ENCODE results near the gene LDHD. TPM values are rescaled to one million over a fixed set of nuclear protein-coding genes. Genes with fewer than 3 reads are reported as not detected.
"Not testable (repeated sequence)": the region's sequence is repeated elsewhere in the genome, so short reads cannot be mapped to it uniquely, and the experiment has no call there.

The LDHD gene
- total RNA-seq, 1 donor from 2014 or later = 1.2 TPM

- Mint-ChIP-seq H3K27ac (ENCODE audit: unreplicated experiment) (peak overlapping the region; percentile 5), H3K9me3 (ENCODE audit: unreplicated experiment) (no peaks in the 10 kb centered on the region), H3K4me3 (ENCODE audit: unreplicated experiment) (no peak overlapping the region), H3K4me1 (ENCODE audit: unreplicated experiment) (peaks cover 28% of the 10 kb centered on the region), H3K36me3 (ENCODE audit: unreplicated experiment) (peaks cover 3% of the 10 kb centered on the region), H3K27me3 (ENCODE audit: unreplicated experiment) (no peaks in the 10 kb centered on the region)
- peak; percentile 35 for TF ChIP-seq CTCF (IDR thresholded peaks at IDR 0.05)
- no peak for DNase-seq (ENCODE audit: extremely low spot score, unreplicated experiment)
These were observed 19.9 kb downstream of the LDHD start for GRCh38 chr16:75096656-75097055.

- Mint-ChIP-seq H3K4me1 (ENCODE audit: unreplicated experiment) (peaks cover 22% of the 10 kb centered on the region), H3K36me3 (ENCODE audit: unreplicated experiment) (peaks cover 3% of the 10 kb centered on the region), H3K27ac (ENCODE audit: unreplicated experiment) (no peak overlapping the region), H3K27me3 (ENCODE audit: unreplicated experiment) (no peaks in the 10 kb centered on the region), H3K9me3 (ENCODE audit: unreplicated experiment) (no peaks in the 10 kb centered on the region), H3K4me3 (ENCODE audit: unreplicated experiment) (no peak overlapping the region)
- TF ChIP-seq CTCF (IDR thresholded peaks at IDR 0.05) = no peak
- DNase-seq (ENCODE audit: extremely low spot score, unreplicated experiment) = no peak
These were observed 21.4 kb downstream of the LDHD start for GRCh38 chr16:75095204-75095621.

GRCh38 chr16:75093598-75094540 is 22.7 kb downstream of the LDHD start:
- Mint-ChIP-seq H3K4me1 (ENCODE audit: unreplicated experiment) (peaks cover 12% of the 10 kb centered on the region), H3K27me3 (ENCODE audit: unreplicated experiment) (no peaks in the 10 kb centered on the region), H3K27ac (ENCODE audit: unreplicated experiment) (no peak overlapping the region), H3K9me3 (ENCODE audit: unreplicated experiment) (no peaks in the 10 kb centered on the region), H3K4me3 (ENCODE audit: unreplicated experiment) (no peak overlapping the region), H3K36me3 (ENCODE audit: unreplicated experiment) (peaks cover 3% of the 10 kb centered on the region)
- TF ChIP-seq CTCF (IDR thresholded peaks at IDR 0.05) = no peak
- DNase-seq (ENCODE audit: extremely low spot score, unreplicated experiment) = no peak

GRCh38 chr16:75092777-75093176 is 23.8 kb downstream of the LDHD start:
- no peaks in the 10 kb centered on the region for H3K9me3 Mint-ChIP-seq (ENCODE audit: unreplicated experiment)
- no peaks in the 10 kb centered on the region for H3K27me3 Mint-ChIP-seq (ENCODE audit: unreplicated experiment)
- H3K4me3 Mint-ChIP-seq (ENCODE audit: unreplicated experiment) = no peak overlapping the region
- no peak overlapping the region for H3K27ac Mint-ChIP-seq (ENCODE audit: unreplicated experiment)
- TF ChIP-seq CTCF (IDR thresholded peaks at IDR 0.05) = no peak
- DNase-seq (ENCODE audit: extremely low spot score, unreplicated experiment) = no peak
- H3K4me1 Mint-ChIP-seq (ENCODE audit: unreplicated experiment) = peaks cover 20% of the 10 kb centered on the region
- peaks cover 3% of the 10 kb centered on the region for H3K36me3 Mint-ChIP-seq (ENCODE audit: unreplicated experiment)

GRCh38 chr16:75091619-75092018 is 25.0 kb downstream of the LDHD start:
- not testable (repeated sequence) for H3K9me3 Mint-ChIP-seq (ENCODE audit: unreplicated experiment); DNase-seq (ENCODE audit: extremely low spot score, unreplicated experiment); H3K4me3 Mint-ChIP-seq (ENCODE audit: unreplicated experiment); H3K36me3 Mint-ChIP-seq (ENCODE audit: unreplicated experiment); H3K27ac Mint-ChIP-seq (ENCODE audit: unreplicated experiment); H3K27me3 Mint-ChIP-seq (ENCODE audit: unreplicated experiment)
- peaks cover 25% of the 10 kb centered on the region for H3K4me1 Mint-ChIP-seq (ENCODE audit: unreplicated experiment)

GRCh38 chr16:75090899-75091298 is 25.7 kb downstream of the LDHD start:
- not testable (repeated sequence) for H3K27me3 Mint-ChIP-seq (ENCODE audit: unreplicated experiment); H3K27ac Mint-ChIP-seq (ENCODE audit: unreplicated experiment); H3K36me3 Mint-ChIP-seq (ENCODE audit: unreplicated experiment); H3K9me3 Mint-ChIP-seq (ENCODE audit: unreplicated experiment); DNase-seq (ENCODE audit: extremely low spot score, unreplicated experiment); H3K4me3 Mint-ChIP-seq (ENCODE audit: unreplicated experiment)
- peaks cover 27% of the 10 kb centered on the region for H3K4me1 Mint-ChIP-seq (ENCODE audit: unreplicated experiment)

Measured in osteocyte (in vitro differentiated cells).